ENCODE data around the gene ME3. TPM values are rescaled to one million over a fixed set of nuclear protein-coding genes. Genes with fewer than 3 reads are reported as not detected.

The ME3 gene
- total and polyA plus RNA-seq, 2 donors (not counting 1 experiment from before 2014, with no cell fraction given): 1.3 TPM; not detected in 1

DNA sequence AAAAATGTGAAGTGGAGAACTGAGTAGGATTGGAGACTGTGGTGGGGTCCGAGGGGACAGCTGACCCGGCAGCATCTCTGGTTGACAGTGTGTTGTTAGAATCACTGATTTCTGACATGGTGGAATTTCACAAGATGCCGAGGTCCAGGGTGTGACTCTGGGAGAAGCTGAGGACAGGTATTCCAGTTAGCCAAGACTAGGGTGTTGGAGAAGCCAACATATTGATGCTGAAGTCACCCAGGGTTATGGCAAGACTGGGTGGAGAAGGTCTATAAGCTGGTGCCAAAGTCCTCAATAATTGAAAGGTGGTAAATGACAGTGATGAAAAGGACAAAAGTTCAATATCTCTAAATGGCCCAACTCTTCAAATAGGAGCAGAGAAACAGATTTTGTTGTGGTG, 86.1 kb downstream of the ME3 start:
- Histone ChIP-seq H3K27me3 (replicated peaks in 1 of 4; ENCODE audit: control extremely low read depth in 1 of 4, control insufficient read depth in 3 of 4, insufficient read depth in 4 of 4, low read length in 3 of 4) (no peaks in the 10 kb centered on the region), H3K27ac (ENCODE audit: low read length in 2 of 2) (no peak overlapping the region), H3K9me3 (ENCODE audit: control extremely low read depth in 1 of 3, control insufficient read depth in 2 of 3, insufficient read depth in 1 of 3, low read length in 2 of 3) (no peaks in the 10 kb centered on the region), H3K9ac (ENCODE audit: low read length) (no peak overlapping the region), H4K20me1 (ENCODE audit: control insufficient read depth, insufficient read depth, low read length, poor library complexity, severe bottlenecking) (no peaks in the 10 kb centered on the region), H3K4me1 (ENCODE audit: control insufficient read depth in 2 of 2, insufficient read depth in 2 of 2, low read length in 2 of 2) (no peaks in the 10 kb centered on the region), H2AFZ (ENCODE audit: insufficient read depth, low read depth, low read length, poor library complexity, severe bottlenecking) (no peak overlapping the region), H3K4me3 (ENCODE audit: control extremely low read depth in 1 of 5, extremely low read depth in 1 of 5, insufficient read depth in 1 of 5, low read depth in 2 of 5, low read length in 4 of 5) (no peak overlapping the region), H3K36me3 (replicated peaks in 1 of 2; ENCODE audit: control extremely low read depth in 1 of 2, control insufficient read depth in 1 of 2, extremely low read depth in 1 of 2, insufficient read depth in 2 of 2, low read length in 1 of 2) (no peaks in the 10 kb centered on the region), H3K79me2 (ENCODE audit: control insufficient read depth, insufficient read depth, low read length) (no peaks in the 10 kb centered on the region), H3K4me2 (replicated peaks; ENCODE audit: low read depth, low read length, poor library complexity, severe bottlenecking) (no peak overlapping the region)
- Mint-ChIP-seq H3K27ac (no peak overlapping the region), H3K9me3 (ENCODE audit: insufficient read depth) (no peaks in the 10 kb centered on the region), H3K4me1 (no peaks in the 10 kb centered on the region), H3K27me3 (peaks cover 8% of the 10 kb centered on the region), H3K4me3 (no peak overlapping the region)
- intact Hi-C loops (cut with micrococcal nuclease): no loop called here
- DNase-seq: no peak
- ChIA-PET CTCF (no interaction called here), POLR2A (no interaction called here)
- WGBS (ENCODE audit: insufficient coverage): 95% methylated on average over 3 of the region's 3 CpGs
- TF ChIP-seq EZH2 (IDR thresholded peaks at IDR 0.05; ENCODE audit: borderline replicate concordance, insufficient read depth, low read depth, low read length, poor library complexity, severe bottlenecking): no peak
- TF ChIP-seq, protein P1, sequence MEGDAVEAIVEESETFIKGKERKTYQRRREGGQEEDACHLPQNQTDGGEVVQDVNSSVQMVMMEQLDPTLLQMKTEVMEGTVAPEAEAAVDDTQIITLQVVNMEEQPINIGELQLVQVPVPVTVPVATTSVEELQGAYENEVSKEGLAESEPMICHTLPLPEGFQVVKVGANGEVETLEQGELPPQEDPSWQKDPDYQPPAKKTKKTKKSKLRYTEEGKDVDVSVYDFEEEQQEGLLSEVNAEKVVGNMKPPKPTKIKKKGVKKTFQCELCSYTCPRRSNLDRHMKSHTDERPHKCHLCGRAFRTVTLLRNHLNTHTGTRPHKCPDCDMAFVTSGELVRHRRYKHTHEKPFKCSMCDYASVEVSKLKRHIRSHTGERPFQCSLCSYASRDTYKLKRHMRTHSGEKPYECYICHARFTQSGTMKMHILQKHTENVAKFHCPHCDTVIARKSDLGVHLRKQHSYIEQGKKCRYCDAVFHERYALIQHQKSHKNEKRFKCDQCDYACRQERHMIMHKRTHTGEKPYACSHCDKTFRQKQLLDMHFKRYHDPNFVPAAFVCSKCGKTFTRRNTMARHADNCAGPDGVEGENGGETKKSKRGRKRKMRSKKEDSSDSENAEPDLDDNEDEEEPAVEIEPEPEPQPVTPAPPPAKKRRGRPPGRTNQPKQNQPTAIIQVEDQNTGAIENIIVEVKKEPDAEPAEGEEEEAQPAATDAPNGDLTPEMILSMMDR (IDR thresholded peaks at IDR 0.05): no peak
- ATAC-seq (ENCODE audit: low read depth): no peak

DNA sequence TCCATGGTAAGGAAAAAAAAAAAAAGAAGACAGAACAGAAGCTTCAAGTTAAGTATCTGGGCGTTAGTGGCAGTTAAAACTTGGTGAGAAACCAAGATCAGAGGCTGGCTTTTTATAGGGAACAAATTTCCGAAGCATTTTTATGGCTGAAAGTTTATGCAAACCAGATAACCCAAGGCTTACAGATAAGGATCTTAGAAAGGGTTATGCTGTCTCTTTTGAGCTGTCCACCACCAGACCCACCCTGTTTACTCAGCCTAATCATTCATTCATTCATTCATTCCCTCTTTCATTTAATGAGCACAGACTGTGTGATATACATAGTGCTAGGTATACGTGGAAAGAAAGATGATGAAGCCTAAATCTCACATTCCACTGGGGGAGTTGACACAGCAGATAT, 89.5 kb downstream of the ME3 start:
- H3K4me1 Mint-ChIP-seq: no peaks in the 10 kb centered on the region
- H3K4me3 Mint-ChIP-seq: no peak overlapping the region
- WGBS (ENCODE audit: insufficient coverage): 78% methylated on average over 1 of the region's 3 CpGs

More for the DNA sequence above, 89.5 kb downstream of the ME3 start:
- DNase-seq (no peak), ATAC-seq (ENCODE audit: low read depth) (no peak)
- Histone ChIP-seq H3K4me2 (replicated peaks; ENCODE audit: low read depth, low read length, poor library complexity, severe bottlenecking) (no peak overlapping the region), H3K27ac (ENCODE audit: low read length in 2 of 2) (no peak overlapping the region), H3K36me3 (replicated peaks in 1 of 2; ENCODE audit: control extremely low read depth in 1 of 2, control insufficient read depth in 1 of 2, extremely low read depth in 1 of 2, insufficient read depth in 2 of 2, low read length in 1 of 2) (no peaks in the 10 kb centered on the region), H2AFZ (ENCODE audit: insufficient read depth, low read depth, low read length, poor library complexity, severe bottlenecking) (no peak overlapping the region), H3K4me3 (ENCODE audit: control extremely low read depth in 1 of 5, extremely low read depth in 1 of 5, insufficient read depth in 1 of 5, low read depth in 2 of 5, low read length in 4 of 5) (no peak overlapping the region), H3K9ac (ENCODE audit: low read length) (no peak overlapping the region), H3K9me3 (ENCODE audit: control extremely low read depth in 1 of 3, control insufficient read depth in 2 of 3, insufficient read depth in 1 of 3, low read length in 2 of 3) (no peaks in the 10 kb centered on the region), H3K4me1 (ENCODE audit: control insufficient read depth in 2 of 2, insufficient read depth in 2 of 2, low read length in 2 of 2) (no peaks in the 10 kb centered on the region), H3K27me3 (replicated peaks in 1 of 4; ENCODE audit: control extremely low read depth in 1 of 4, control insufficient read depth in 3 of 4, insufficient read depth in 4 of 4, low read length in 3 of 4) (no peaks in the 10 kb centered on the region), H4K20me1 (ENCODE audit: control insufficient read depth, insufficient read depth, low read length, poor library complexity, severe bottlenecking) (no peaks in the 10 kb centered on the region), H3K79me2 (ENCODE audit: control insufficient read depth, insufficient read depth, low read length) (no peaks in the 10 kb centered on the region)
- H3K9me3 Mint-ChIP-seq (ENCODE audit: insufficient read depth): no peaks in the 10 kb centered on the region
- H3K27ac Mint-ChIP-seq: no peak overlapping the region
- H3K27me3 Mint-ChIP-seq: peaks cover 13% of the 10 kb centered on the region
- CTCF ChIA-PET: no interaction called here
- POLR2A ChIA-PET: no interaction called here
- intact Hi-C loops (cut with micrococcal nuclease): no loop called here
- no peak for TF ChIP-seq EZH2 (IDR thresholded peaks at IDR 0.05; ENCODE audit: borderline replicate concordance, insufficient read depth, low read depth, low read length, poor library complexity, severe bottlenecking)
- TF ChIP-seq, protein P1 (IDR thresholded peaks at IDR 0.05): no peak
